ENCODE results near the gene KNTC1.
"Not testable (repeated sequence)": the region's sequence is repeated elsewhere in the genome, so short reads cannot be mapped to it uniquely, and the experiment has no call there.

KNTC1 gene

DNA sequence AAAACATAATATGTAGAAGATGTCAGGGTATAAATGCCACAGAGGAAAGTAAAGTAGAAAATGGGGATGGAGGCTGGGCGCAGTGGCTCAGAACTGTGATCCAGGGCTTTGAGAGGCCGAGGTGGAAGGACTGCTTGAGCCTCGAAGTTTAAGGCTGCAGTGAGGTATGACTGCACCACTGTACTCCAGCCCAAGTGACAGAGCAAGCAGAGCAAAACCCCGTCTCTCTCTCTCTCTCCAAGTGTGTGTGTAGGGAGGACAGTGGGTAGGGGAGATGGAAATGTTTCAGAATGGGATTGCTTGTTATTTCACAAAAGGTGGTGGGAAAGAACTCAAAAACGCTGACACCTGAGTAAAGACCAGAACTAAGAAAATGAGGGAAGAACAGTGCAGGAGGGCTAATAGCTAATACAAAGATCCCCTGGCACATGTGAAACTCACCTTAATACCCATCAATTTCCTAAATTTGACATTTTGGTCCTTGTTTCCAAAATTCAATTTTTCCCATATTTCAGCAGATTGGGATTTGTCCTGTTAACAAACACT, 20.6 kb upstream of the KNTC1 start:
- DNase-seq, result no peak

DNA sequence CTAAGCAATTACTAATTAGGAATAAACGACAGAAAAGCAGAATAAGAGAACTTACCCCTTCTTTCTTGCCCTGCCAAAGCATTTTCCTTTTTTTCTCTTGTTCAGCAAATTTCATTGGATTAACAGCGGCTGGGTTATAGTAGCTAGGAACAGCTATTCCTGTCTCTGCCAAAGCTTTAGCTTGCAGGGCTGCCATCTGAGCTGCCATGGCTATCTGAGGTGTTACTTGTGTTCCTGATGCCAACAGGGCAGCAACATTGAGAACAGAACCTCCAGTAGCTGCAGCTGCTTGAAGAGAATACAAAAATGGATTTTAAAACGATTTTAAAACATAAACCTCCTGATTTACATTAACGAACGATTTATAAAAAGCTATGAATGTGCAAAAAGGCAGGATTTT, 18.9 kb upstream of the KNTC1 start:
- DNase-seq, result no peak

DNA sequence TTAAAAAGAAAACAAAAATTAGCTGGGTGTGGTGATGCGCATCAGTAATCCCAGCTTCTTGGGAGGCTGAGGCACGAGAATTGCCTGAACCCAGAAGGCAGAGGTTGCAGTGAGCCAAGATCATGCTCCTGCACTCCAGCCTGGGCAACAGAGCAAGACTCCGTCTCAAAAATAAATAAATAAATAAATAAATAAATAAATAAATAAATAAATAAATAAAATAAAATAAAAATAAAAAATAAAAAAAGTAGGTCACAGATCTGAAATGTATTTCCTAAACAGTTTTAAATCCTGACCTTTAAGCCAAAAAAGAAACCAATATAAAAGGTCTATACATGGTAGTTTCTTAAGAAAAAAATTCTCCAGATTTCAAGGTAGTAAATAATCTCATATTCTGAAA, 14.0 kb upstream of the KNTC1 start:
- DNase-seq, result not testable (repeated sequence)

DNA sequence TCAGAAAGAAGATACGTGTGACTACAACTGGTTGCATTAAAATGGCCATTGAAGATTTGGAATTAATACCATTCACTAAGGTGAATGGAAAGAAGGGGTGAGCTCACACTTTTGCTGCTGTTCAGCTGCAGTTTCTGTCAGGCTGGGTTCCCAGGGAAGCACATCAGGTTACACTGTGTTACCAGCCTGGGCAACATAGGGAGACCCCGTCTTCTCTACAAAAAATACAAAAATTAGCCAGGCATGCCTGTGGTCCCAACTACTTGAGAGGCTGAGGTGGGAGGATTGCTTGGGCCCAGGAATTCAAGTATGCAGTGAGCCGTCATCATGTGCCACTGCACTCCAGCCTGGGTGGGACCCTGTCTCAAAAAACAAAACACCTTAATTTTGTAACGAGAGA, 13.4 kb upstream of the KNTC1 start:
- DNase-seq, result no peak

DNA sequence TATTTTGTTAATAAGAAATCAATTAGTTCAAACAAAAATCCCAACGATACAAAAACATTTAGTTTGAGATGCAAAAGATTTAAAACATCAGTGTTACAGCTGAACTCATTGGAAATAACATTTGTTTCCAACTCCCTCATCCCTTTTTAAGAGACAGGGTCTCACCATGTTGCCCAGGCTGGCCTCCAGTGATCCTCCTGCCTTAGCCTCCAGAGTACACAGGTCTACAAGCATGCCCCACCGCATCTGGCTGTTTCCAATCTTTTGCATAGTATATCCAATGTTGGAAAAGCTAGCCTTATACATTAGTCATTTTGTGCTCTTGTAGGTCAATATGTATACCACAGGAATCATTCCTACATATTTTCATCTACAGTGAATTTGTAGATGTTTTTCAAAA, 11.8 kb upstream of the KNTC1 start:
- DNase-seq, result no peak

DNA sequence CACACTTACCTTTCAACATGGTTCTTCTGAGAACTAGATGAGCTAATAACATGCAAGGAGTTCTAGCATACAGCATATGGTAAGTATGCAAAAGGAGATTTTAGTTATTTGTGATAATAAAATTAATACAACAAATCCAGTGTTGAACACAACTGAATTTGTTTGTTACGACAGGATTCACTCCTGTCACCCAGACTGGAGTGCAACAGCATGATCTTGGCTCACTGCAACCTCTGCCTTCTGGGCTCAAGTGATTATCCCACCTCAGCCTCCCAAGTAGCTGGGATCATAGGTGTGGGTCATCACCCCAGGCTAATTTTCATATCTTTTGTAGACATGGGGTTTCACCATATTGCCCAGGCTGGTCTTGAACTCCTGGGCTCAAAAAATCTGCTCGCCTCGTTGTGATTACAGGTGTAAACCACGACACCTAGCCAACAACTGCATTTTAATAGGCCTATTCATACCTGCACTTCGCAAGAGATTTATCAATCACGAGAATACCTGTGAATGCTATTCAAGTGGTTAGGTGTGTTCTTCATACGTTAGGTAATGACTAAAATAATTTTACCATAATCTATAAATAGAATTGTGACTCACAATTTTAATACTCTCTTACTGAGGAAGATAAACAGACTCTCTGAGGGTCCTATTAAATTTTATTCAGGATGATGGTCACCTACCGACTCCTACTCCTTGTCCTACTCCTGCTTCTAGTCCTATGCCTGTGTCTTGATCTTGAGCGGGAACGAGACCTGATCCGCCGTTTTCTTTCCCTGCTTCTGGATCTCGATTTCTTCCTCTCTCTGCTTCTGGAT, 10.3 kb upstream of the KNTC1 start:
- no peak for DNase-seq

DNA sequence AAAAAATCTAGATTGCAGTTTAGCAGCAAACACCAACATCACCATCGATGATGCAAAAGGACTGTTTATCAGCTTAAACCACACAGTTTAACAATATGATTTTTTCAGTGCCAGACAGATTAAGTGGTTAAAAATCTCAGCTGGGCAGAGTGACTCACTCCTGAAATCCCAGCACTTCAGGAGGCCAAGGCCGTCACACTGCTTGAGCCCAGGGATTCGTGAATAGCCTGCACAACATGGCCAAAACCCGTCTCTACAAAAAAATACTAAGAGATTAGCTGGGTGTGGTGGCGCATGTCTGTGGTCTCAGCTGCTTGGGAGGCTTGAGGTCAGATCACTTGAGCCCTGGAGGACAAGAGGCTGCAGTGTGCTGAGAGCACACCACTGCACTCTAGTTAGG, 9.2 kb upstream of the KNTC1 start:
- DNase-seq, result no peak

DNA sequence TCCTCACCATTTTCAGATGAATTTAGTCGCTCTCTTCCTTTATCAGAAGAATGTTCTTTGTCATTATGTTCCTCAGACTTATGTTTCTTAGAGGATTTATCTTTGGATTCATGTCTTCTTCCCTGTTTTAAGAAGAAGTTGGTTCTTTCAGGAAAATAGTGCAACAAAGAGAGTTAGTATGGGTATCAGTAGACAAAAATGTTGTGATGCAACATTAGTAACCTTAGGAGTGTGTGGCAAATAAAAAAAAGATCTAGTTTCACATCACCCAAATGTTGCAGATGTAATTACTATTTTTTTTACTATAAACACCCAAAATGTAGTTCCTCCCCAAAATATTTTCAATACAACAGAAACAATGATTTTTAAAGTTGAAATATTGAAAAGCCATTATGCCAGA, 8.1 kb upstream of the KNTC1 start:
- no peak for DNase-seq

DNA sequence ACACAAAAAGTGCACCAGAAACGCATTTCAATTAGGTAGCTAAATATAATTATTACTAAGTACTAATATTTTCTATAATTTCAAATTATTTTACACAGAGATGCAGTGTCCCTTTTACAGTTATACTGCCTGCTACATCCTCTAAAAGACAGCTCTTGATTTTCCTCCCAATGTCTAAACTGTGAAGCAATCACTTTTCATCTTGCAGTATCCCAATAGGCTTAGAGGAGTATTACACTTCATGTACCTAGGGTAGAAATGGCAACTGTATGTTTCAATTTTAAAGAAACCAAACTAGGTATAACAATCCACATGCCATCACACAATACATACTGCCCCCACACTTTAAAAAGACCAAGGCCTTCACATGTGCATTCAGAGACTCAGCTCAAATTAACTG, 7.6 kb upstream of the KNTC1 start:
- DNase-seq, result no peak

DNA sequence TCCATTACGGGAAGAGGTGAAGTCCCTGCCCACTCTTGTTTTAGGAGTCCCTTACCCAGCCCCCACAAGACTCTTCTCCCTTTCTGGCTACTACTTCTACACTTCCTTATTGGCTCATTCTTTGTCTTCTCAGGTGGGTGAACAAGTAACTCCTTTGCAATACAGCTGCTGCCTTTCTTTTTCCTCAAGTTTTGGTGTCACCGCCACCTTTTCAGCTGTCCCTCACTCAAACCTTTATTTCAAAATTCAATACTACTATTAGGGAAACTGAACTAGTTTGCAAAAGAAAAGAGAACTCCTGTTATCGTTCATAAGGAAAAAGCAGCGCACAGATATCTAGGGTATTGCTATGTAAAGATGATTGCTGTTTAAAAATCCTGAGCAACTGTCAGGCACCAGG, 6.4 kb upstream of the KNTC1 start:
- DNase-seq, result no peak

DNA sequence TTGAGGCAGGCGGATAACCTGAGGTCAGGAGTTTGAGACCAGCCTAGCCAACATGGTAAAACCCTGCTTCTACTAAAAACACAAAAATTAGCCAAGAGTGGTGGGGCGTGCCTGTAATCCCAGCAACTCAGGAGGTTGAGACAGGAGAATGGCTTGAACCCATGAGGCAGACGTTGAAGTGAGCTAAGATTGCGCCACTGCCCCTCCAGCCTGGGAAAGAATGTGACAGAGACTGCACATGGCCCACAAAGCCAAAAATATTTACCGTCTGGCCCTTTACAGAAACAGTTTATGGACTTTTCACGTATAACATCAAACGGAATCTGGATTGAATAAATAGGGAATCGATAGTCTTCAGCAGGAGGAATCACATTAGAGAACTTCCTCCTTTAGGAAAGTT, 3.8 kb upstream of the KNTC1 start:
- DNase-seq, result no peak

DNA sequence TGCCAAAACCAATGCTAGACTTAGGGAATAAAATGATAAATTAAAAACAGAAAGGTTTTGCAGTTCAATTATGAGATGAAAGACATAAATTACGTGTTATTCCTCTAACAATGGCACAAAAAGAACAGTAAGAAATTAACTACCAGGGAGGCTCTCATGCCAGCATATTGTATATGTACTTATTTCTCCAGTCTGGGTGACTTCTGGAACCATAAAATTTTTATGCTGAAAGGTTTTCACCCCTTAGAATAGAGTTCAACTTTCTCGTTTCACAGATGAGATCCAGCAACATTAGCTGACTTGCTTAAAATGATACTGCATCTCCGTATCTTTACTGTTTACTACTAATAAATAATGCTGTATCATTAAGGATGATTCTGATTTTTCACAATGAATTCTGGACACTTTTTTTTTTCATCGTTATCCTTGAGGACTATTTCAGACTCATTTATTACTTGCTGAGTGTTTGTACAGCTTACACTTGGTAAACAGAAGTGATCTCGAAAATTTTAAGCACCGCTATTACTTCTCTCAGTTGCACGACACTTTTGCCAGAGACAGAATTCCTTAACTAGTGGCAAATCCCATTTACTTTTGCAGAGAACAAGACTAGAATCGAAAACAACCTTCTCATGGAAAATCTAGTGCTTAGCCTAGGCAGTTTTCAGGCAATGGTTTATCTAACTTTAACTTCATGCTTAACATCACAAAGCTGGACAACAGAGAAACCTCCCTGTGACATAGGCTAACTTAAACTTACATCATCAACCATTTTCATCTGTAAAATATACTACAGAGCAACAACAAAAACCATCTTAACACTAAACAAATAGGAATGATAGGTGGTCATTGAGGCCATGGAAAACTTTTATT, 3.0 kb upstream of the KNTC1 start:
- no peak for DNase-seq

DNA sequence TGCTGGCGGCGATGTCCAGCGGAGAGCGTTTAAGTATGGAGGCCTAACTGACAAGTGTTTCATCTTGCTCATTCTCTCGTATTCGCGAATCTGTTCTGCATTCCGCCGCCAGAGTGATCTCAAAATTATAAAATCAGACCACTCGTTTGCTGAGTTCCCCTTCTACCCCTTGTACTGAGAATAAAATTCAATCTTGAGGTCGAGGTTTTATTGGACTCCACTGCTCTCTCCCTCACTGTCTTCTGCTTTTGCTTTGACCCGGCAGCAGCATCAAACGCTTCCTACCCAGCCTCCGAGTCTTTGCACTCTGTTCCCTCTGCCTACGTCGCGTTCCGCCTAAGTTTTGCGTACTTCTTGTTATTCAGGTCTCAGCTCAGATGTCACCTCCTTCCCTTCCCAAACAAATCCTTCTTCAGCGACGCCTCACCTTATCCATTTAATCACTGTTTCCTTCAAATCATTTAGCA, 462 bp downstream of the KNTC1 start:
- no peak for DNase-seq

DNA sequence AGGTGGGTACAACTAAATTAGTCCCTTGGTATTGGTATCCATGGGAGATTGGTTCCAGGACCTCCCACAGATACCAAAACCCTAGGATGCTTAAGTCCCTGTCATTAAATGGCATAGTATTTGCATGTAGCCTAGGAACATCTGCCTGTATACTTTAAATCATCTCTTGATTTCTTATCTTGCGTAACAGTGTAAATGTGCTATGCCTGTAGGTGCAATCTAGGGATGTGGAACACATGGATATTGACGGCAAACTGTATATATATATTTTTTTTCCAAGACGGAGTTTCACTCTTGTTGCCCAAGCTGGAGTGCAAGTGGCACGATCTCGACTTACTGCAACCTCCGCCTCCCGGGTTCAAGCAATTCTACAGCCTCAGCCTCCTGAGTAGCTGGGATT, 1.5 kb downstream of the KNTC1 start:
- DNase-seq, result no peak

DNA sequence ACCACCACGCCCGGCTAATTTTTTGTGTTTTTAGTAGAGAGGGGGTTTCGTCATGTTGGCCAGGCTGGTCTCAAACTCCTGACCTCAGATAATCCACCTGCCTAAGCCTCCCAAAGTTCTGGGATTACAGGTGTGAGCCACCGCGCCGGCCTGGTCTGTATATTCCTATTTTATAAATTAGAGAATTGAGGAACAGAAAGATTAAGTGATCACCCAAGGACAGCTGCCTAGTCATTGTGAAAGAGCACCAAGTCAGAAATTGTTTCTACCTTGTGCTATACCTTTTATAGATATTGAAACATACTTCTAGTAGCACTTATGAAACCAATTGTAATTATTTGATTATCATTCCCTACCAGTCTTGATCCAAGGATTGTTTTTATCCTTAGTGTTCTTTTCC, 1.9 kb downstream of the KNTC1 start:
- DNase-seq, result no peak

DNA sequence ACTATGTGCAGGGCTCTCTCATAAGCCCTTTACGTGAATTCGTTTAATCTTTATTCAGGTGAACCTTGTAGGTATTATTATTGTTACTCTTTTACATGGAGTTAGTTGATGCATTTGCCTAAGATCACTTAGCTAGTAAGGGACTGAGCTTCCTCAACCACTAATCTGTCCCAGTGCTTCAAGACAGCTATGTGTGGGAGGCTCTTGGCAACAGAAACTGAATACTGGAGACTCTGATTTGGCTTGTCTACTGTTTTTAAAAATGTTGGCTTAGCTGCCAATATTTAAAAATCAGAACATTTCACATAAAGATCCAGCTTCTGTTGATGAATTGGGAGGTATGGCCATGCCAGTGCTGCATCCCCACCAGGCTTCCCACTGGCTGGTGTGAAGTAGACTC, 6.8 kb downstream of the KNTC1 start:
- no peak for DNase-seq

DNA sequence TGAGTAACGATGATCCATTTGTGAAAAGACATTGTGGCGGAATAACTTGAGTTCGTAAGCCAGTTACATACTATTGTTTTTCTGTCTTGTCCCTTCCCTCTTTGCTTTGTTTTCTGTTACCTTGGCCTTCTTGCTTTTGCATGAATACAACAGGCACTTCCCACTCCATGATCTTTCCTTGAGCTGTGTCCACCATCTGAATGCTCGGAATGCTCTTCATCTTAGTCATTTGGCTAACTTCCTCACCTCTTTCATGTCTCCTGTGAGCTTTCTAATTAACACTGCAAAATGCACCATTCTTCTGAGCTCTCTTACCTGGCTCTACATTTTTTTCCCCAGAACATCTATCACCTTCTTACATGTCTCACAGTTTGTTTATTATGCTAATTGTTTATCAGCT, 10.0 kb downstream of the KNTC1 start:
- DNase-seq, result no peak

DNA sequence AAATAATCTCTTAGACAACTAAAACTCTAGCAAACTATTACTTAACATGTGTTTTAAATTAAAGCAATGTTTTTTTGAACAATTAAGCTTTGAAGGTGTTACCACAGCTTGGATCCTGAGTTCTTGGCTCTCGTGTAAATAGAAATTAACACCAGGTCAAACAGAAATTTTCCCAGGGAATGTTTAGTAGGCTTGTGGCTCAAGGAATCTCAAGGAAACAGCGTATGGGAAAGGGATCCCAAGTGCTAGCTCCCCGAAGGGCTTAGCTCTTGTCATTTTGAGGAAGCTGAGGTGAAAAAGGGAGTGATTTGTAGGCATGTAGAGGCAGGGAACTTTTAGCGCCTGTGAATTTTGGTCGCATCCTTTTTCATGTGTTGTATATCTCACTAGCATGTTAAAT, 11.4 kb downstream of the KNTC1 start:
- DNase-seq, result no peak

DNA sequence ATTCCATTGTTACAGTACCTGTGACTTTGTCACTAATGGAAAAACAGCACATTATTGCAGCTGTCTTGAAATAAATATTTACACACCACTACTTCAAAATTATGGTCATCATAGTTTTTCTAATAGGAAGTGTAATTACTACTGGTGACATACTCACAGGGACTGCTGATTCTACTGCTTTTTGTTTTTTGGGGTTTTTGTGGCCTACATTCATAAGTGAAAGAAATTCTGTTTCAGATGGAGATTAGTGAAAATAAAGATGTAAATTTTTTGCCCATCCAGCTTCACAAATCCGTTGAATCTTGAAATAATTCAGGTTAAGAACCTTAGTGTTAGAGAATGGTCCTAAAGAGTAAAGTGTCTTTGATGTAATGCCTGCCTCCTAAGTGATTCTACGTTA, 17.5 kb downstream of the KNTC1 start:
- DNase-seq, result no peak

DNA sequence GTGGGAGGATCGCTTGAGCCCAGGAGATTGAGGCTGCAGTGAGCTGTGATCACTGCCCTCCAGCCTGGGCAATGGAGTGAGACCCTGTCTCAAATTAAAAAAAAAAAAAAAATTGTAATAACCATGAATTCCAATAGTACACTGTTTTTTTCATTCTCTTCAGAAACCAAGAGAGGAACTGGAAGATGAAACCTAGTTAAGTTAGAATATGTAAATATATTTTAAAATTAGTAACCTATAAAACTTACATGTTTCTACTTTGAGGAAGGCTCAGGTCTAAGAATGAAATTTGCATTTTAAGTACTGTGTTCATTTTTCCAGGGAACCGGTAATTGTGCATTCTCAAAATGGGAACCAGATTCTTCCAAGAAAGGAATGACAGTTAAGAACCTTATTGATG, 18.8 kb downstream of the KNTC1 start:
- DNase-seq, result no peak

DNA sequence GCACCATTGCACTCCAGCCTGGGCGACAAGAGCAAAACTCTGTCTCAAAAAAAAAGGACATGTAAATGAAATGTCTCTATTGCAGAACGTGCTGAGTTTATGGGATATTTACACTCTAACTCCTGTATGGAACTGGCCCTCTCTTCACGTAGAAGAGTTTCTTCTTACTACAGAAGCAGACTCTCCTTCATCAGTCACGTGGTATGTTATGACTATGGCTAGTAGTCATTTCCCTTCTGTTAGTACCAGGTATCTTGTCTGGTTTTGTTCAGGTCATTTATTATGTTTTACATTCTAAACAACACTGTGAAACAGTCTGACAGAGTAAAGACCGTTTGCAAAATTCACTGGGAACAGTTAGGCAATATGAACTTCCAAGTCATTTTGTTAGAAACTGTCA, 20.3 kb downstream of the KNTC1 start:
- no peak for DNase-seq

DNA sequence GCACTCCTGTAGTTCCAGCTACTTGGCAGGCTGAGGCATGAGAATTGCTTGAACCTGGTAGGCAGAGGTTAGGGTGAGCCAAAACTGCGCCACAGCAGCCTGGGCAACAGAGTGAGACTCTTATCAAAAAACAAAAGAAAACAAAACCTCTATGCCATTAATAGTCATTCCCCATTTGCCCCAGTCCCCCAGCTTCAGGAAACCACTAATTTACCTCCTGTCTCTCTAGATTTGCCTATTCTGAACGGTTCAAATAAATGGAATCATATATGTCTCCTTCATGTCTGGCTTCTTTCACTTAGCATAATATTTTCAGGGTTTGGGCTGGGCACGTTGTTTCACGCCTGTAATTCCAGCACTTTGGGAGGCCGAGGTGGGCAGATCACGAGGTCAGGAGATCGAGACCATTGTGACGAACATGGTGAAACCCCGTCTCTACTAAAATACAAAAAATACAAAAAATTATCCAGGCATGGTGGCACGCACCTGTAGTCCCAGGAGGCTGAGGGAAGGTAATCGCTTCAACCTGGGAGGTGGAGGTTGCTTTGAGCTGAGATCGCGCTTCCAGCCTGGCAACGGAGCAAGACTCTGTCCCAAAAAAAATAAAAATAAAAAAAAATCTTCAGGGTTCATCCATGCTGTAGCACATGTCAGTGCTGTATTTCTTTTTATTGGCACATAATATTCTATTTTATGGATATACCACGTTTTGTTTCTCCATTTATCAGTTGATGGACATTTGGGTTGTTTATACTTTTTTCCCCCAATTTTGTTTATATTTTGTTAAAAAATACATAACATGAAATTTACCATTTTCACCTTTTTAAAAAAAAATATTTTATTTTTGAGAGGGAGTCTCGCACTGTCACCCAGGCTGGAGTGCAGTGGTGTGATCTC, 31.9 kb downstream of the KNTC1 start:
- no peak for DNase-seq

DNA sequence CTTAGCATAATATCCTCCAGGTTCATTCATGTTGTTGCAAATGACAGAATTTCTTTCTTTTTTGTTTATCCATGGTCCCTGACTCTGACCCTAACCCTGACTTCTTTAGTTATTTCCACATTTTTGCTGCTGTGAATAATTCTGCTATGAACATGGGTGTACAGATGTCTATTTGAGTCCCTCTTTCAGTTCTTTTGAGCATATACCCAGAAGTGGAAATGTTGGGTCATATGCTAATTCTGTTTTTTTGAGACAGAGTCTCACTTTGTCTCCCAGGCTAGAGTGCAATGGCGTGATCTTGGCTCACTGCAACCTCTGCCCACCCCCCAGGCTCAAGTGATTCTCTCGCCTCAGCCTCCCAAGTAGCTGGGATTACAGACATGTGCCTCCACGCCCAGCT, 33.1 kb downstream of the KNTC1 start:
- no peak for DNase-seq
